Testis (tissue), 3 donors: ENCODE measurements around the gene ABHD2. TPM values are rescaled to one million over a fixed set of nuclear protein-coding genes. Genes with fewer than 3 reads are reported as not detected.

Experiments used
- DNase-seq: peaks from one replicate; pipeline ENCODE4 v3.0.0-alpha.2; 2019
- H3K27ac ChIP-seq, 2 donors: fragments of 200-600 bp; sonication (generic); one replicate each; pipeline ENCODE4 v1.5.1; 2019
- H3K27me3 ChIP-seq: fragments of 200-600 bp; sonication (generic); one replicate; pipeline ENCODE4 v1.5.1; 2019
- H3K36me3 ChIP-seq: fragments of 200-600 bp; sonication (generic); one replicate; pipeline ENCODE4 v1.5.1; 2017; ENCODE audit warnings: low read depth; ENCODE audit errors: missing control alignments
- H3K4me1 ChIP-seq: fragments of 200-600 bp; sonication (generic); one replicate; pipeline ENCODE4 v1.5.1; 2019
- H3K4me3 ChIP-seq, 2 donors: fragments of 200-600 bp; sonication (generic); one replicate each; pipeline ENCODE4 v1.5.1; 2017 to 2019
- H3K9me3 ChIP-seq: fragments of 200-600 bp; sonication (generic); one replicate; pipeline ENCODE4 v1.5.1; 2017
- POLR2A ChIP-seq: fragments of 450-650 bp; IDR thresholded peaks from one replicate; pipeline ENCODE4 v1.6.1; 2017; ENCODE audit warnings: antibody characterized with exemption, mild to moderate bottlenecking, moderate library complexity
- WGBS, 2 donors: methylation state at CpG; one replicate each; pipeline ENCODE4 v1.1.5; 2018; 5-methylcytosine and 5-hydroxymethylcytosine counted together
- intact Hi-C: fragments of 100-400 bp; cut with DNase I; formaldehyde crosslinking; loops from one replicate; pipeline ENCODE4 v1.15.1; 2023; ENCODE audit warnings: low total_unique reads
- polyA plus RNA-seq: library from polyadenylated mRNA; stranded (reverse); fragments of 350-450 nt; fragmentation: Illumina TruSeq; extraction: RNeasy Lipid Tissue Mini Kit (QIAGEN cat#74804); gene quantifications from one replicate; pipeline ENCODE4 v1.2.3, GENCODE V29; 2014; ENCODE audit warnings: low read depth, low replicate concordance; ENCODE audit not compliant: insufficient read depth
- total RNA-seq, 2 donors: library from RNA; depleted of rRNA; stranded (reverse); fragments of >200 nt; gene quantifications; one replicate each; pipeline ENCODE4 v1.2.3, GENCODE V29; 2016
- TF ChIP-seq, protein P1 (sequence below), 3 experiments: fragments of 450-650 bp in 2 of 3; fragments of 200-600 bp in 1 of 3; sonication (generic) in 1 of 3; IDR thresholded peaks; one replicate each; pipeline ENCODE4 v1.5.1; 2016 to 2019; ENCODE audit warnings: antibody characterized with exemption in 3 of 3, mild to moderate bottlenecking in 2 of 3, moderate library complexity in 1 of 3

The ABHD2 gene
- total and polyA plus RNA-seq, 3 donors from 2014 or later = 82.5 to 214 (median 109) TPM

DNA sequence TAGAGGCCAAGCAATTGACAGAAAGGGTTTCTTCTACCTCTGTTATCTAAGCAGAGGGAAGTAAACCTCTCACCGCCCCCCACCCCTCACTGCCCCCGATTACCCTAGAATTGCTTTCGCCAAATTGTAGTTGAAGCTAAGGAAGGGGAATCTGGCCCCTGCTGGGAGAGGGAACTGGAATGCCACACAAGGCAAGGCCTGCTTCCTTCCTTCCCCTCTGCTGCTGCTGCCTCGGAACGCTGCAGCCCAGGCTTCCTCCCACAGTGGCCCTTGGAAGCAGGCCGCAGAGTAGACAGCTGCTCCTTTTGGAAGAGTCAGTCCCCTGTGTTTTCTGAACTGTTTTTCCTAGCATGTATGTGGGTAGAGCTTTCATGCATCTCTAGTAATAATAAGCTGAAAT, 111.5 kb downstream of the ABHD2 start:
- Histone ChIP-seq H3K27me3 (no peaks in the 10 kb centered on the region), H3K9me3 (no peaks in the 10 kb centered on the region), H3K4me1 (no peaks in the 10 kb centered on the region), H3K27ac (no peak overlapping the region), H3K36me3 (peaks cover 3% of the 10 kb centered on the region), H3K4me3 (no peak overlapping the region)
- no peak for TF ChIP-seq POLR2A
- TF ChIP-seq, protein P1, sequence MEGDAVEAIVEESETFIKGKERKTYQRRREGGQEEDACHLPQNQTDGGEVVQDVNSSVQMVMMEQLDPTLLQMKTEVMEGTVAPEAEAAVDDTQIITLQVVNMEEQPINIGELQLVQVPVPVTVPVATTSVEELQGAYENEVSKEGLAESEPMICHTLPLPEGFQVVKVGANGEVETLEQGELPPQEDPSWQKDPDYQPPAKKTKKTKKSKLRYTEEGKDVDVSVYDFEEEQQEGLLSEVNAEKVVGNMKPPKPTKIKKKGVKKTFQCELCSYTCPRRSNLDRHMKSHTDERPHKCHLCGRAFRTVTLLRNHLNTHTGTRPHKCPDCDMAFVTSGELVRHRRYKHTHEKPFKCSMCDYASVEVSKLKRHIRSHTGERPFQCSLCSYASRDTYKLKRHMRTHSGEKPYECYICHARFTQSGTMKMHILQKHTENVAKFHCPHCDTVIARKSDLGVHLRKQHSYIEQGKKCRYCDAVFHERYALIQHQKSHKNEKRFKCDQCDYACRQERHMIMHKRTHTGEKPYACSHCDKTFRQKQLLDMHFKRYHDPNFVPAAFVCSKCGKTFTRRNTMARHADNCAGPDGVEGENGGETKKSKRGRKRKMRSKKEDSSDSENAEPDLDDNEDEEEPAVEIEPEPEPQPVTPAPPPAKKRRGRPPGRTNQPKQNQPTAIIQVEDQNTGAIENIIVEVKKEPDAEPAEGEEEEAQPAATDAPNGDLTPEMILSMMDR (IDR thresholded peaks at IDR 0.05) = no peak
- intact Hi-C loops = no loop called here
- no peak for DNase-seq
- WGBS, 2 donors = 37 to 55% methylated on average over 6 of the region's 6 CpGs

DNA sequence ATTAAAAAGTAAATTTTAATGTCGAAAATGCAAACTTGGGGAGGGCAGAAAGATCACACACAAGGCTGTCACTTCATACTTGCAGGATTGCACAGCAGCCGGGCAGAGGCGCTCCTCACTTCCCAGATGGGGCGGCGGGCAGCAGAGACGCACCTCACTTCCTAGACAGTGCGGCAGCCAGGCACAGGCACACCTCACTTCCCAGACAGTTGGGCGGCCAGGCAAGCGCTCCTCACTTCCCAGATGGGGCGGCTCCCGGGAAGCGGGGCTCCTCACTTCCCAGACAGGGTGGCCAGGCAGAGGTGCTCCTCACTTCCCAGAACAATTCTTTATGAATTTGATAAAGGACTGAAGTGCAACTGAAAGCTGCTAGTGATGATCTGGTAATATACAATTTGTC, 111.9 kb downstream of the ABHD2 start:
- 84 to 91% methylated on average over 12 of the region's 12 CpGs for WGBS, 2 donors
- no peak for DNase-seq
- no peak overlapping the region for H3K27ac ChIP-seq

DNA sequence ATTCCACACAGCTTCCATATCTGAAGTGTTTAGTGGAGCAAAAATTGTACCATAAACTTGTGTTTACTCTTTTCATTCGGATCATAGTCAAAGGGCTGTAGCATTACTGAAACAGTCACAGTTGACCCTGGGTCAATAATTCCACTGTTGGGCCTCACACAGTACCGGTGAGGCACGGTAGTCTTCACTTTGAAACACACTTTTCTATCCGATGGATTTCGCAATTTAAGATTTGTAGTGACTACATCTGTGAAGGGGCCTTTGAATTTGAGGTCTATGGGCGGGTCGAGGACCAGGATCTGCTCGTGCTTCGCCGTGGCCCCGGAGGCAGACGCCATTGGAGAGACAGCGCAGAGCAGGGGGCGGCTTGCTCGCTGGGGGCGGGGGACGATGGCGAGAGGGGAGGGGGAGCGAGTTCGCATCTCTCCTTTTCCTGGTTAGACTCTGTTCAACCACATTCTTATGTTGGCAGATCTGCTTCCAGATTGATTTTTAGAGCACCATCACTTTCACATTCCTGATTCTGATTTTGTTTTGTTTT, 113.3 kb downstream of the ABHD2 start:
- H3K27me3 ChIP-seq = no peaks in the 10 kb centered on the region
- H3K36me3 ChIP-seq = no peaks in the 10 kb centered on the region
- 87 to 88% methylated on average over 19 to 20 of the region's 20 CpGs for WGBS, 2 donors
- H3K4me3 ChIP-seq = no peak overlapping the region
- H3K4me1 ChIP-seq = no peaks in the 10 kb centered on the region
- no peak for DNase-seq
- no peak for TF ChIP-seq POLR2A
- TF ChIP-seq, protein P1 (IDR thresholded peaks at IDR 0.05) = no peak
- no peaks in the 10 kb centered on the region for H3K9me3 ChIP-seq
- no peak overlapping the region for H3K27ac ChIP-seq
- intact Hi-C loops = no loop called here

More for the DNA sequence above, 111.9 kb downstream of the ABHD2 start:
- intact Hi-C loops = no loop called here
- no peak overlapping the region for H3K4me3 ChIP-seq
- H3K27me3 ChIP-seq = no peaks in the 10 kb centered on the region
- H3K36me3 ChIP-seq = peaks cover 3% of the 10 kb centered on the region
- no peaks in the 10 kb centered on the region for H3K4me1 ChIP-seq
- no peak for TF ChIP-seq POLR2A
- TF ChIP-seq, protein P1 (IDR thresholded peaks at IDR 0.05) = no peak
- no peaks in the 10 kb centered on the region for H3K9me3 ChIP-seq

DNA sequence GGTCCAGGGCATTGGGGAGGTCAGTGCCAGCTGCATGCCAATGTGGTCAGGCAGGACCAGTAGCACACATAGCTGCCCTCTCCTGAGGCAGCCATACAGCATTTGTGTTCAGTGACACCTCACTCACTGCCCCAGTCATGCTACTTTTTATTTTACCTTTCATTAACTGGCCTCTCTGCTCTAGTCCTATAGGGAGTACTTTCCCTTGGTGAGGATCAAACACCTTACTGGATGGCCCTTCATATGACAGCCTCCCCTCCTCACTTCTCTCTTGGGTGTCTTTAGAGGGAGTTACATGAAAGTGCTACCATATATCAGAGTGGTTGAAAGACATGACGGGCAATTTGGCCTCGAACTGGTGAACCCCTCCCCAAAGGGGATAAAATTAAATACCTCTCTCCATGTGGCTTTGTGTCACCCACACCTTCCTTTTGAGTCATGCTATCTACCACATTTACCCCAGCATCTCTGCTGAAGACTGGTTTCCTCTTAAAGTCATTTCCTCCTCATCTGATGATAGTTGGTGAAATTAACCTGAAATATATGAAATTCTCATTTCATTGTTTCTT, 115.5 kb downstream of the ABHD2 start:
- no peaks in the 10 kb centered on the region for H3K36me3 ChIP-seq
- DNase-seq = no peak
- 37 to 51% methylated on average over 2 of the region's 2 CpGs for WGBS, 2 donors
- no peak for TF ChIP-seq POLR2A
- TF ChIP-seq, protein P1 (IDR thresholded peaks at IDR 0.05) = no peak
- no peaks in the 10 kb centered on the region for H3K9me3 ChIP-seq
- peaks cover 3% of the 10 kb centered on the region for H3K4me1 ChIP-seq
- H3K4me3 ChIP-seq = no peak overlapping the region
- no peak overlapping the region for H3K27ac ChIP-seq
- H3K27me3 ChIP-seq = no peaks in the 10 kb centered on the region
- intact Hi-C loops = no loop called here
